SU-DHL-6 (cell line): ENCODE measurements around the gene RIMBP2.

Experiments used
- H2AFZ ChIP-seq: fragments of 200-600 bp; sonication (generic); 2 replicates; pipeline ENCODE4 v1.6.1; 2014; ENCODE audit warnings: low read depth, mild to moderate bottlenecking, moderate library complexity, mixed read lengths, antibody characterized with exemption, low read length; ENCODE audit not compliant: severe bottlenecking
- H3F3A ChIP-seq: fragments of 200-600 bp; shearing (Covaris generic); 2 replicates; pipeline ENCODE4 v1.6.0; 2016; ENCODE audit warnings: antibody characterized with exemption, mild to moderate bottlenecking; ENCODE audit not compliant: insufficient read depth
- H3K27ac ChIP-seq: fragments of 200-600 bp; sonication (generic); 2 replicates; pipeline ENCODE4 v1.5.1; 2016; ENCODE audit warnings: low read depth, mild to moderate bottlenecking, low read length, moderate library complexity, mixed read lengths
- H3K27me3 ChIP-seq: fragments of 200-600 bp; sonication (generic), shearing (Covaris generic); 2 replicates; pipeline ENCODE4 v1.6.0; 2014; ENCODE audit warnings: mild to moderate bottlenecking, low read length
- H3K36me3 ChIP-seq: fragments of 200-600 bp; sonication (generic); 2 replicates; pipeline ENCODE4 v1.6.1; 2014; ENCODE audit warnings: mild to moderate bottlenecking, low read length, mixed read lengths
- H3K4me2 ChIP-seq: fragments of 300-600, 200-600 bp; shearing (Covaris generic), sonication (generic); 2 replicates; pipeline ENCODE4 v1.6.0; 2014; ENCODE audit warnings: low read length, low read depth, mild to moderate bottlenecking; ENCODE audit not compliant: poor library complexity, severe bottlenecking
- H3K4me3 ChIP-seq: fragments of 200-600 bp; sonication (generic); 2 replicates; pipeline ENCODE4 v1.5.1; 2014; ENCODE audit warnings: antibody characterized with exemption, low read length, mild to moderate bottlenecking, mixed read lengths; ENCODE audit not compliant: insufficient read depth, poor library complexity, severe bottlenecking
- H3K79me2 ChIP-seq: fragments of 200-600 bp; sonication (generic); 2 replicates; pipeline ENCODE4 v1.6.1; 2014; ENCODE audit warnings: mild to moderate bottlenecking, low read length, moderate library complexity; ENCODE audit not compliant: insufficient read depth
- H3K9ac ChIP-seq: fragments of 200-600 bp; sonication (generic); 2 replicates; pipeline ENCODE4 v1.7.0; 2014; ENCODE audit warnings: mild to moderate bottlenecking, low read length
- H3K9me2 ChIP-seq: fragments of 200-600 bp; sonication (generic); replicated peaks from 2 replicates; pipeline ENCODE4 v1.6.1; 2014; ENCODE audit warnings: low read length; ENCODE audit not compliant: insufficient read depth
- H3K9me3 ChIP-seq: fragments of 200-600 bp; sonication (generic); 2 replicates; pipeline ENCODE4 v1.6.1; 2014; ENCODE audit warnings: low read length, mixed read lengths; ENCODE audit not compliant: insufficient read depth
- H4K20me1 ChIP-seq: fragments of 200-600 bp; sonication (generic); 2 replicates; pipeline ENCODE4 v1.6.1; 2014; ENCODE audit warnings: low read depth, mild to moderate bottlenecking, antibody characterized with exemption, low read length, moderate library complexity, mixed read lengths
- CTCF ChIP-seq: fragments of 200-600 bp; sonication (generic); IDR thresholded peaks from one replicate; pipeline ENCODE4 v1.5.1; 2017; ENCODE audit warnings: antibody characterized with exemption, mild to moderate bottlenecking, low read length, moderate library complexity; ENCODE audit not compliant: insufficient read depth, poor library complexity, severe bottlenecking
- EZH2phosphoT487 ChIP-seq: fragments of 200-600 bp; sonication (generic), shearing (Covaris generic); conservative IDR thresholded peaks from 2 replicates; pipeline ENCODE4 v1.6.1; 2018; ENCODE audit warnings: mild to moderate bottlenecking, antibody characterized with exemption, low read length, moderate library complexity, mixed read lengths

RIMBP2 gene

GRCh38 chr12:130608831-130609230, 107.3 kb downstream of the RIMBP2 start:
- H3F3A ChIP-seq = no peaks in the 10 kb centered on the region
- no peak overlapping the region for H3K27ac ChIP-seq
- TF ChIP-seq EZH2phosphoT487 (no peak), CTCF (no peak)
- H4K20me1 ChIP-seq = no peaks in the 10 kb centered on the region
- H3K9ac ChIP-seq = no peak overlapping the region
- H3K4me3 ChIP-seq = no peak overlapping the region
- H3K9me3 ChIP-seq = no peaks in the 10 kb centered on the region
- no peaks in the 10 kb centered on the region for H3K9me2 ChIP-seq
- no peak overlapping the region for H2AFZ ChIP-seq
- no peak overlapping the region for H3K4me2 ChIP-seq
- no peaks in the 10 kb centered on the region for H3K79me2 ChIP-seq
- no peaks in the 10 kb centered on the region for H3K36me3 ChIP-seq
- H3K27me3 ChIP-seq = no peaks in the 10 kb centered on the region

- H3K4me3 ChIP-seq = no peak overlapping the region
- no peaks in the 10 kb centered on the region for H3K9me2 ChIP-seq
- H3K36me3 ChIP-seq = no peaks in the 10 kb centered on the region
- H4K20me1 ChIP-seq = no peaks in the 10 kb centered on the region
- no peaks in the 10 kb centered on the region for H3K9me3 ChIP-seq
- no peak overlapping the region for H2AFZ ChIP-seq
- no peaks in the 10 kb centered on the region for H3F3A ChIP-seq
- TF ChIP-seq EZH2phosphoT487 (no peak), CTCF (no peak)
- no peak overlapping the region for H3K27ac ChIP-seq
- H3K4me2 ChIP-seq = no peak overlapping the region
- no peak overlapping the region for H3K9ac ChIP-seq
- no peaks in the 10 kb centered on the region for H3K79me2 ChIP-seq
- no peaks in the 10 kb centered on the region for H3K27me3 ChIP-seq
Observed at GRCh38 chr12:130608132-130608531, 108.0 kb downstream of the RIMBP2 start.

- H3F3A ChIP-seq = no peaks in the 10 kb centered on the region
- no peaks in the 10 kb centered on the region for H3K79me2 ChIP-seq
- no peaks in the 10 kb centered on the region for H4K20me1 ChIP-seq
- no peaks in the 10 kb centered on the region for H3K9me2 ChIP-seq
- TF ChIP-seq CTCF (no peak), EZH2phosphoT487 (no peak)
- no peak overlapping the region for H3K4me3 ChIP-seq
- H3K36me3 ChIP-seq = no peaks in the 10 kb centered on the region
- no peak overlapping the region for H3K27ac ChIP-seq
- H3K4me2 ChIP-seq = no peak overlapping the region
- H3K27me3 ChIP-seq = no peaks in the 10 kb centered on the region
- no peaks in the 10 kb centered on the region for H3K9me3 ChIP-seq
- H3K9ac ChIP-seq = no peak overlapping the region
- no peak overlapping the region for H2AFZ ChIP-seq
Observed at GRCh38 chr12:130606231-130606630, 109.9 kb downstream of the RIMBP2 start.
